GM12878 (cell line): Measurements from ENCODE around the gene RASD1. TPM values are rescaled to one million over a fixed set of nuclear protein-coding genes. Genes with fewer than 3 reads are reported as not detected.

Experiments used
- ATAC-seq: fragments of 200-7000 bp; cut with Tn5 transposase; 3 replicates; pipeline ENCODE4 v1.9.1; 2020; ENCODE audit warnings: mild to moderate bottlenecking, moderate library complexity
- BruUV-seq: library from RNA; stranded (reverse); fragments of 400-500 nt; replicated peaks from 2 replicates; lab custom pipeline; 2021; lab: Mats Ljungman, UMichigan
- CTCF ChIA-PET: fragments of 300-600 bp; sonication (Branson Sonifier 250); formaldehyde crosslinking; extraction: SDS; loops from one replicate; lab custom pipeline; 2021; ENCODE audit warnings: inconsistent platforms; lab: Yijun Ruan, JAX
- POLR2A ChIA-PET: fragments of 350-600 bp; formaldehyde crosslinking; extraction: SDS; loops from one replicate; lab custom pipeline; 2021; ENCODE audit warnings: inconsistent platforms; lab: Charles Lee
- RAD21 ChIA-PET: fragments of 300-600 bp; sonication (Branson Sonifier 250); formaldehyde crosslinking; loops from one replicate; lab custom pipeline; 2023; ENCODE audit warnings: antibody characterized with exemption; ENCODE audit not compliant: unreplicated experiment; lab: Charles Lee
- SMC1A ChIA-PET: fragments of 300-600 bp; sonication (Branson Sonifier 250); formaldehyde crosslinking; loops from one replicate; lab custom pipeline; 2023; ENCODE audit not compliant: unreplicated experiment, uncharacterized antibody; lab: Charles Lee
- DNase-seq: peaks from one replicate; pipeline ENCODE4 v3.0.0-alpha.2; 2011; ENCODE audit warnings: low read depth, low spot score
- FAIRE-seq: peaks from 3 replicates; lab custom pipeline; 2011; peaks lifted over from hg19 to GRCh38; lab: Jason Lieb, UNC
- H2AFZ ChIP-seq: 2 replicates; pipeline ENCODE4 v1.6.0; 2011; ENCODE audit warnings: low read depth, low read length, control low read depth; ENCODE audit not compliant: control insufficient read depth
- H3K27ac ChIP-seq: 2 replicates; pipeline ENCODE4 v1.5.1; 2011; ENCODE audit warnings: control low read depth; ENCODE audit not compliant: control insufficient read depth, insufficient read depth
- H3K27me3 ChIP-seq, 2 experiments: replicated peaks in 1 of 2; 2 replicates each; pipeline versions ENCODE4 v1.6.0 to v1.6.1; 2011; ENCODE audit warnings: low read length in 1 of 2; ENCODE audit not compliant: control insufficient read depth in 2 of 2, insufficient read depth in 2 of 2
- H3K36me3 ChIP-seq, 2 experiments: 2 replicates each; pipeline ENCODE4 v1.5.1; 2011; ENCODE audit warnings: low read length in 1 of 2; ENCODE audit not compliant: control insufficient read depth in 2 of 2, insufficient read depth in 2 of 2
- H3K4me1 ChIP-seq: 2 replicates; pipeline ENCODE4 v1.6.1; 2011; ENCODE audit warnings: mild to moderate bottlenecking, low read length, moderate library complexity, mixed read lengths; ENCODE audit not compliant: control insufficient read depth, insufficient read depth
- H3K4me2 ChIP-seq: 2 replicates; pipeline ENCODE4 v1.6.0; 2011; ENCODE audit warnings: control low read depth; ENCODE audit not compliant: control insufficient read depth, insufficient read depth
- H3K4me3 ChIP-seq: fragments of 200-600 bp; sonication (generic); 2 replicates; pipeline ENCODE4 v1.5.1; 2016
- H3K79me2 ChIP-seq: 2 replicates; pipeline ENCODE4 v1.6.0; 2011; ENCODE audit warnings: low read length; ENCODE audit not compliant: control insufficient read depth, insufficient read depth
- H3K9ac ChIP-seq: 2 replicates; pipeline ENCODE4 v1.8.0; 2011; ENCODE audit warnings: low read length, control low read depth, mixed read lengths; ENCODE audit not compliant: control insufficient read depth, insufficient read depth
- H3K9me3 ChIP-seq: replicated peaks from 3 replicates; pipeline ENCODE4 v1.5.1; 2011; ENCODE audit warnings: mild to moderate bottlenecking, low read length; ENCODE audit not compliant: control insufficient read depth, insufficient read depth
- H4K20me1 ChIP-seq: 2 replicates; pipeline ENCODE4 v1.6.0; 2011; ENCODE audit not compliant: control insufficient read depth, insufficient read depth
- KAT2A ChIP-seq: conservative IDR thresholded peaks from 2 replicates; pipeline ENCODE4 v1.6.1; 2011; ENCODE audit warnings: low read depth, low read length; ENCODE audit not compliant: control insufficient read depth
- PML ChIP-seq: IDR thresholded peaks from 2 replicates; pipeline ENCODE4 v1.6.1; 2012; ENCODE audit warnings: low read length, inconsistent platforms
- USF2 ChIP-seq: IDR thresholded peaks from 2 replicates; pipeline ENCODE4 v1.6.1; 2011; ENCODE audit warnings: low read depth, low read length, improper control_type of control experiment, borderline replicate concordance
- WGBS: methylation state at CpG from one replicate; pipeline ENCODE4 v1.1.6; 2016; ENCODE audit warnings: low lambda C conversion rate; ENCODE audit not compliant: insufficient replicate concordance, insufficient coverage; ENCODE audit errors: missing lambda C conversion rate; 5-methylcytosine and 5-hydroxymethylcytosine counted together
- in situ Hi-C: fragments of 300-500 bp; cut with MboI; formaldehyde crosslinking; loops from 9 replicates; pipeline ENCODE4 v1.14.3; 2018; ENCODE audit warnings: mixed read lengths
- intact Hi-C: fragments of 100-400 bp; cut with micrococcal nuclease; formaldehyde crosslinking; loops from one replicate; pipeline ENCODE4 v1.14.2; 2022; ENCODE audit not compliant: unreplicated experiment
- polyA plus RNA-seq, 11 experiments: library from polyadenylated mRNA; depleted of rRNA in 4 of 11; unstranded in 6 of 11; stranded (reverse) in 5 of 11; fragments of >200 nt; fragmentation: Nextera tagmentation in 4 of 11; fragmentation: Illumina TruSeq in 1 of 11; extraction: Ambion mirVana in 4 of 11; extraction: Trizol in 1 of 11; gene quantifications; 1 replicate in 1 of 11; 2 replicates in 10 of 11; pipeline versions ENCODE4 v1.2.1 to v1.2.3, GENCODE V29; 2011 to 2016; ENCODE audit warnings: inconsistent platforms in 2 of 11, missing spikeins in 2 of 11, low read depth in 1 of 11
- total RNA-seq, 4 experiments: library from RNA; depleted of rRNA in 3 of 4; stranded (reverse); fragments of >200 nt in 3 of 4; fragmentation: Illumina TruSeq in 1 of 4; extraction: Trizol in 1 of 4; gene quantifications; 2 replicates each; pipeline versions ENCODE4 v1.2.1 to v1.2.3, GENCODE V29; 2013 to 2021

Gene RASD1
- total and polyA plus RNA-seq, 10 of the 15 experiments (the other 5 are each of a cell fraction or from before 2014, with no cell fraction given) = 0.14 to 0.33 TPM; not detected in 8

- TF ChIP-seq KAT2A = no peak
Measured at GRCh38 chr17:17492085-17492484, 4.1 kb downstream of the RASD1 start (continued).

GRCh38 chr17:17491546-17491988 lies 4.6 kb downstream of the RASD1 start:
- no peaks in the 10 kb centered on the region for H3K79me2 ChIP-seq
- no peak for ATAC-seq

More at GRCh38 chr17:17491546-17491988, 4.6 kb downstream of the RASD1 start:
- FAIRE-seq (no peak), DNase-seq (no peak)
- H3K27me3 ChIP-seq = peaks cover 0 to 10% of the 10 kb centered on the region in 2 experiments; a peak in 3 of 4 replicates
- TF ChIP-seq PML (no peak), USF2 (no peak)
- H3K27ac ChIP-seq = no peak overlapping the region
- in situ Hi-C loops = no loop called here
- ChIA-PET SMC1A (no interaction called here), RAD21 (no interaction called here), CTCF (interaction anchor here (1.0 to 1.5 kb wide), 2 partner anchors 137 to 428 kb away, joined by 3 to 6 read pairs; no protein-coding TSS in a partner anchor), POLR2A (no interaction called here)
- no peak overlapping the region for H3K4me3 ChIP-seq
- WGBS = 81% methylated on average over 17 of the region's 17 CpGs
- no TSS peak for BruUV-seq
- H3K4me1 ChIP-seq = peaks cover 4% of the 10 kb centered on the region; the same call in 1 of the 2 replicates
- no peak overlapping the region for H3K4me2 ChIP-seq
- H3K9ac ChIP-seq = no peak overlapping the region
- intact Hi-C loops = no loop called here
- no peaks in the 10 kb centered on the region for H3K9me3 ChIP-seq
- H3K36me3 ChIP-seq = peaks cover 5 to 6% of the 10 kb centered on the region in 2 experiments; a peak in 1 of 4 replicates
- no peak overlapping the region for H2AFZ ChIP-seq
- 0 out of 2 replicates have a peak, but pooled peaks cover 3% of the 10 kb centered on the region for H4K20me1 ChIP-seq
